Measurements from ENCODE around the gene MT1H. TPM values are rescaled to one million over a fixed set of nuclear protein-coding genes. Genes with fewer than 3 reads are reported as not detected.
"Not testable (repeated sequence)": the region's sequence is repeated elsewhere in the genome, so short reads cannot be mapped to it uniquely, and the experiment has no call there.

Gene MT1H
- total RNA-seq, 1 donor from 2014 or later = not detected

- no peak for DNase-seq
- intact Hi-C loops (cut with micrococcal nuclease) = no loop called here
- Histone ChIP-seq H3K9me3 (replicated peaks) (no peaks in the 10 kb centered on the region), H3K36me3 (no peaks in the 10 kb centered on the region), H3K27ac (replicated peaks) (no peak overlapping the region), H3K4me3 (no peak overlapping the region), H3K27me3 (ENCODE audit: low read depth) (no peaks in the 10 kb centered on the region), H3K4me1 (no peaks in the 10 kb centered on the region)
- TF ChIP-seq CTCF (IDR thresholded peaks at IDR 0.05; ENCODE audit: borderline replicate concordance) = no peak
Measured at GRCh38 chr16:56711862-56712261, 42.2 kb downstream of the MT1H start.

- no peak for TF ChIP-seq CTCF (IDR thresholded peaks at IDR 0.05; ENCODE audit: borderline replicate concordance)
- no peaks in the 10 kb centered on the region for H3K4me1 ChIP-seq
- DNase-seq = no peak
- no peaks in the 10 kb centered on the region for H3K27me3 ChIP-seq (ENCODE audit: low read depth)
- no peak overlapping the region for H3K27ac ChIP-seq (replicated peaks)
- no peaks in the 10 kb centered on the region for H3K9me3 ChIP-seq (replicated peaks)
- no peak overlapping the region for H3K4me3 ChIP-seq
- H3K36me3 ChIP-seq = no peaks in the 10 kb centered on the region
- intact Hi-C loops (cut with micrococcal nuclease) = no loop called here
Measured at GRCh38 chr16:56713794-56714193, 44.2 kb downstream of the MT1H start.

GRCh38 chr16:56715126-56715525, 45.5 kb downstream of the MT1H start:
- TF ChIP-seq CTCF (IDR thresholded peaks at IDR 0.05; ENCODE audit: borderline replicate concordance) = no peak
- Histone ChIP-seq H3K27me3 (ENCODE audit: low read depth) (no peaks in the 10 kb centered on the region), H3K9me3 (replicated peaks) (no peaks in the 10 kb centered on the region), H3K4me1 (no peaks in the 10 kb centered on the region), H3K27ac (replicated peaks) (no peak overlapping the region), H3K4me3 (no peak overlapping the region), H3K36me3 (no peaks in the 10 kb centered on the region)
- no peak for DNase-seq
- intact Hi-C loops (cut with micrococcal nuclease) = no loop called here

- intact Hi-C loops (cut with micrococcal nuclease) = no loop called here
- no peak overlapping the region for H3K27ac ChIP-seq (replicated peaks)
- TF ChIP-seq CTCF (IDR thresholded peaks at IDR 0.05; ENCODE audit: borderline replicate concordance) = no peak
Measured at GRCh38 chr16:56716761-56717160, 47.1 kb downstream of the MT1H start.

GRCh38 chr16:56717532-56717931, 47.9 kb downstream of the MT1H start:
- H3K9me3 ChIP-seq (replicated peaks); H3K27me3 ChIP-seq (ENCODE audit: low read depth); intact Hi-C loops (cut with micrococcal nuclease); H3K4me1 ChIP-seq; H3K27ac ChIP-seq (replicated peaks); H3K36me3 ChIP-seq; DNase-seq; H3K4me3 ChIP-seq: not testable (repeated sequence)

More at GRCh38 chr16:56716761-56717160, 47.1 kb downstream of the MT1H start:
- Histone ChIP-seq H3K9me3 (replicated peaks) (no peaks in the 10 kb centered on the region), H3K4me1 (no peaks in the 10 kb centered on the region), H3K27me3 (ENCODE audit: low read depth) (no peaks in the 10 kb centered on the region), H3K36me3 (no peaks in the 10 kb centered on the region), H3K4me3 (no peak overlapping the region)
- DNase-seq = no peak

Other genes with a start within 250 kb of the MT1H start
- 65.2 TPM for gene AMFR, start 244.3 kb upstream of the MT1H start, total RNA-seq
- gene NUDT21, start 218.5 kb upstream of the MT1H start, total RNA-seq = 59.5 TPM
- 35.4 TPM for gene OGFOD1, start 218.3 kb upstream of the MT1H start, total RNA-seq
- gene BBS2, start 149.8 kb upstream of the MT1H start, total RNA-seq = 48.7 TPM
- not detected for gene MT4, start 104.7 kb upstream of the MT1H start, total RNA-seq
- gene MT3, start 80.3 kb upstream of the MT1H start, total RNA-seq = 4.1 TPM
- gene MT2A, start 61.2 kb upstream of the MT1H start, total RNA-seq = 115 TPM
- 126 TPM for gene MT1E, start 44.0 kb upstream of the MT1H start, total RNA-seq
- 3.1 TPM for gene MT1M, start 37.2 kb upstream of the MT1H start, total RNA-seq
- 1.2 TPM for gene MT1A, start 31.1 kb upstream of the MT1H start, total RNA-seq
- not detected for gene MT1B, start 17.9 kb upstream of the MT1H start, total RNA-seq
- 0.85 TPM for gene MT1F, start 11.9 kb upstream of the MT1H start, total RNA-seq
- gene MT1G, start 1.7 kb upstream of the MT1H start, total RNA-seq = not detected
- gene MT1X, start 12.7 kb downstream of the MT1H start, total RNA-seq = 91.8 TPM
- gene NUP93, start 60.3 kb downstream of the MT1H start, total RNA-seq = 27.1 TPM
- gene SLC12A3, start 195.4 kb downstream of the MT1H start, total RNA-seq = not detected